ENCODE measurements around the gene TSPAN10.

Gene TSPAN10

DNA sequence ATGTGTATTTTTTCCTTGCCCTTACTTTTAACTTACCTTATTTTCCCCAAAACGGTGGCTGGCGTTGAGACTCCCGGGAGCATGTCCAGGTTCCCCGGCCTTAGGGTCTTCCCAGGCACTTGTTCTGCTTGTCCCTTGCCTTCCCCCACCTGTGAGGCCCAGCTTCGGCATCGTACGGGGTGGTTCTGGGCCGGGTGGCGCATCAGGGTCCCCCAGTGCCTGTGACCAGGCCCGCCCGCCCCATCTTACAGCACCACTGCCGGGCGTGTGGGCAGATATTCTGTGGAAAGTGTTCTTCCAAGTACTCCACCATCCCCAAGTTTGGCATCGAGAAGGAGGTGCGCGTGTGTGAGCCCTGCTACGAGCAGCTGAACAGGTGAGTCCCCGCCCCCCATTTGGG, 54.2 kb downstream of the TSPAN10 start:
- TF ChIP-seq, protein P1, sequence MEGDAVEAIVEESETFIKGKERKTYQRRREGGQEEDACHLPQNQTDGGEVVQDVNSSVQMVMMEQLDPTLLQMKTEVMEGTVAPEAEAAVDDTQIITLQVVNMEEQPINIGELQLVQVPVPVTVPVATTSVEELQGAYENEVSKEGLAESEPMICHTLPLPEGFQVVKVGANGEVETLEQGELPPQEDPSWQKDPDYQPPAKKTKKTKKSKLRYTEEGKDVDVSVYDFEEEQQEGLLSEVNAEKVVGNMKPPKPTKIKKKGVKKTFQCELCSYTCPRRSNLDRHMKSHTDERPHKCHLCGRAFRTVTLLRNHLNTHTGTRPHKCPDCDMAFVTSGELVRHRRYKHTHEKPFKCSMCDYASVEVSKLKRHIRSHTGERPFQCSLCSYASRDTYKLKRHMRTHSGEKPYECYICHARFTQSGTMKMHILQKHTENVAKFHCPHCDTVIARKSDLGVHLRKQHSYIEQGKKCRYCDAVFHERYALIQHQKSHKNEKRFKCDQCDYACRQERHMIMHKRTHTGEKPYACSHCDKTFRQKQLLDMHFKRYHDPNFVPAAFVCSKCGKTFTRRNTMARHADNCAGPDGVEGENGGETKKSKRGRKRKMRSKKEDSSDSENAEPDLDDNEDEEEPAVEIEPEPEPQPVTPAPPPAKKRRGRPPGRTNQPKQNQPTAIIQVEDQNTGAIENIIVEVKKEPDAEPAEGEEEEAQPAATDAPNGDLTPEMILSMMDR (IDR thresholded peaks at IDR 0.05; ENCODE audit: insufficient read depth, low read length, poor library complexity, severe bottlenecking), result no peak
- peaks cover 72% of the 10 kb centered on the region for H3K36me3 ChIP-seq (ENCODE audit: control insufficient read depth, insufficient read depth, low read length)
- DNase-seq (ENCODE audit: extremely low read depth, insufficient read length), result no peak
- H3K4me3 ChIP-seq (replicated peaks; ENCODE audit: low read depth, low read length), result no peak overlapping the region
- H3K27me3 ChIP-seq (replicated peaks; ENCODE audit: control insufficient read depth, insufficient read depth, low read length), result no peaks in the 10 kb centered on the region

DNA sequence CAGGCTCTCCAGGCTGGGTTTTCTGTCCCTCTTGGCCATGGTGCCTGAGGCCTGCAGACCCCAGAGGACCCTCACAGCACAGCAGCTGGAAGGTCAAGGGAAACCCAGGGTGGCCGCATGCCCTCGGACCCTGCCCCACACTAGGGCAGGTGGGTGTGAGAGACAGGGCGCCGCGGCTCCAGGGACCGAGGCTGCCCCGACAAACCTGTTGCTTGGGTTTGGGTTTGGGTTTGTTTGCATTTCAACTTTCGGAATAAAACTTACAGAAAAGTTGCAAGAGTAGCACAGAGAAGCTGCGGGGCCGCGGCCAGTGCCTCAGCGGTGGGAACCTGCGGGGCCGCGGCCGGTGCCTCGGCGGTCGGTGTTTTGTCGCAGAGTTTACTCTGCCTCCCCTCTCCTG, 54.6 kb downstream of the TSPAN10 start:
- no peaks in the 10 kb centered on the region for H3K27me3 ChIP-seq (replicated peaks; ENCODE audit: control insufficient read depth, insufficient read depth, low read length)
- TF ChIP-seq, protein P1 (IDR thresholded peaks at IDR 0.05; ENCODE audit: insufficient read depth, low read length, poor library complexity, severe bottlenecking), result no peak
- DNase-seq (ENCODE audit: extremely low read depth, insufficient read length), result no peak
- H3K4me3 ChIP-seq (replicated peaks; ENCODE audit: low read depth, low read length), result no peak overlapping the region
- H3K36me3 ChIP-seq (ENCODE audit: control insufficient read depth, insufficient read depth, low read length), result peaks cover 72% of the 10 kb centered on the region

DNA sequence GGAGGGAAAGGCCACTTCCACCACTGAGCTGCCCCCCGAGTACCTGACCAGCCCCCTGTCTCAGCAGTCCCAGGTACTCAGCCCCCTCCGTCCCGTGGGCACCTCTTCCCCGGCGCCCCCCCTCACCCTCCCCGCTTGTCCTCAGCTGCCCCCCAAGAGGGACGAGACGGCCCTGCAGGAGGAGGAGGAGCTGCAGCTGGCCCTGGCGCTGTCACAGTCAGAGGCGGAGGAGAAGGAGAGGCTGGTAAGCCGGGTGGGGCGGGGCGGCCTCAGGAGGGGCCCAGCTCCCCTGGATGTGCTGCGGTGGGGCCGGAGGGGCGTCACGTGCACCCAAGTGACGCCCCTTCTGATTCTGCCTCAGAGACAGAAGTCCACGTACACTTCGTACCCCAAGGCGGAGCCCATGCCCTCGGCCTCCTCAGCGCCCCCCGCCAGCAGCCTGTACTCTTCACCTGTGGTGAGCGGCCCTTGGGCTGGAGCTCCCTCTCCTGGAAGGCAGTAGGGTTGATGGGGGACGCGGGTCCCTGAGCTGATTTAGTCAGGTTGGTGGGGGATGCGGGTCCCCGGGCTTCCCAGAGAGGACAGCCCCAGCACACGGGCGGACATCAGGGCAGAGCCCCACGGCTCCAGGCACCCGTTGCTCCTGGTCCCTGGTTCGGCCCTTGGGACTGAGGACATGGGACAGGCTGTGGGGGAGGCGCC, 56.7 kb downstream of the TSPAN10 start:
- peaks cover 64% of the 10 kb centered on the region for H3K36me3 ChIP-seq (ENCODE audit: control insufficient read depth, insufficient read depth, low read length)

DNA sequence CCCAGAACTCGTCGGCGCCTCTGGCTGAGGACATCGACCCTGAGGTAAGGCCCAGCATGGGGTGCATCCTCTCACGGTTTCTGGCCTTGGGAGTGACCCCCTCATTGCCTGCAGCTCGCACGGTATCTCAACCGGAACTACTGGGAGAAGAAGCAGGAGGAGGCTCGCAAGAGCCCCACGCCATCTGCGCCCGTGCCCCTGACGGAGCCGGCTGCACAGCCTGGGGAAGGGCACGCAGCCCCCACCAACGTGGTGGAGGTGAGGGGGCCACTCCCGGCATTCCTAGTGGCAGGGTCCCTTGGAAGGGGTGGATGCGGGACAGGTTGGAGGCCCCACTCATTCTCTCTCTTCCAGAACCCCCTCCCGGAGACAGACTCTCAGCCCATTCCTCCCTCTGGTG, 57.8 kb downstream of the TSPAN10 start:
- TF ChIP-seq, protein P1 (IDR thresholded peaks at IDR 0.05; ENCODE audit: insufficient read depth, low read length, poor library complexity, severe bottlenecking), result no peak
- Histone ChIP-seq H3K36me3 (ENCODE audit: control insufficient read depth, insufficient read depth, low read length) (peaks cover 53% of the 10 kb centered on the region), H3K27me3 (replicated peaks; ENCODE audit: control insufficient read depth, insufficient read depth, low read length) (no peaks in the 10 kb centered on the region), H3K4me3 (replicated peaks; ENCODE audit: low read depth, low read length) (no peak overlapping the region)
- DNase-seq (ENCODE audit: extremely low read depth, insufficient read length), result no peak

More for the DNA sequence above, 56.7 kb downstream of the TSPAN10 start:
- H3K27me3 ChIP-seq (replicated peaks; ENCODE audit: control insufficient read depth, insufficient read depth, low read length), result no peaks in the 10 kb centered on the region
- no peak for DNase-seq (ENCODE audit: extremely low read depth, insufficient read length)
- no peak overlapping the region for H3K4me3 ChIP-seq (replicated peaks; ENCODE audit: low read depth, low read length)
- TF ChIP-seq, protein P1 (IDR thresholded peaks at IDR 0.05; ENCODE audit: insufficient read depth, low read length, poor library complexity, severe bottlenecking), result peak; percentile 13

DNA sequence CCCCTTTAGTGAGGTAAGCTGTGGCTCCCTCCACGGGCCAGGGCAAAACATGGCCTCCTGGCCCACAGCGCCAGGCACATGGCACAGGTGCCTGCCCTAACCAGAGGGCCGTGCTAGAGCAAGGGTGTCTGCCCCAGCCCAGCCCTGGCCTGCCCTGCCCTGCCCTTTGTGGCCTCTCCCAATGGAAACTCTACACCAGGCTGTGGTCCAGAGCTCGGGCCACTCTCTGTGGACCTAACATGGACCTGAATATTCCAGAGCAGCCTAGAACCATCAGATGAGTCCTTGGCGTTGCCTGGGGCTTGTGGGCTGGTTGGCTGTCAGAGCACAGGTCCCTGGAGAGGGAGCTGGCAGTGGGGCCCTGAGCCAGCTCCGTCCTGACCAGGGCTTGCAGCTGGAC, 58.2 kb downstream of the TSPAN10 start:
- TF ChIP-seq, protein P1 (IDR thresholded peaks at IDR 0.05; ENCODE audit: insufficient read depth, low read length, poor library complexity, severe bottlenecking), result no peak
- no peaks in the 10 kb centered on the region for H3K27me3 ChIP-seq (replicated peaks; ENCODE audit: control insufficient read depth, insufficient read depth, low read length)
- peaks cover 53% of the 10 kb centered on the region for H3K36me3 ChIP-seq (ENCODE audit: control insufficient read depth, insufficient read depth, low read length)
- H3K4me3 ChIP-seq (replicated peaks; ENCODE audit: low read depth, low read length), result no peak overlapping the region
- no peak for DNase-seq (ENCODE audit: extremely low read depth, insufficient read length)

DNA sequence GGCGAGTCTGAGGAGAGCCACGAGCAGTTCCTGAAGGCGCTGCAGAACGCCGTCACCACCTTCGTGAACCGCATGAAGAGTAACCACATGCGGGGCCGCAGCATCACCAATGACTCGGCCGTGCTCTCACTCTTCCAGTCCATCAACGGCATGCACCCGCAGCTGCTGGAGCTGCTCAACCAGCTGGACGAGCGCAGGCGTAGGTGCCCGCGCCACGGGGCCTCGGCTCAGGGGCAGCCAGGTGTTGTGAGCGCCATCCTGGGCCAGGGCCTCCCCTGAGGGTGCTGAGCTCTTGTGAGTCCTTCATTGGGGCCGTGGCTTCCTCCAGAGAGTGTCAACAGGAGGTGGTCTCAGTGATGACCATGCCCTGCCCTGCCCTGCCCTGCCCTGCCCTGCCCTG, 58.8 kb downstream of the TSPAN10 start:
- peaks cover 53% of the 10 kb centered on the region for H3K36me3 ChIP-seq (ENCODE audit: control insufficient read depth, insufficient read depth, low read length)
- no peak for DNase-seq (ENCODE audit: extremely low read depth, insufficient read length)
- H3K4me3 ChIP-seq (replicated peaks; ENCODE audit: low read depth, low read length), result no peak overlapping the region
- no peaks in the 10 kb centered on the region for H3K27me3 ChIP-seq (replicated peaks; ENCODE audit: control insufficient read depth, insufficient read depth, low read length)
- TF ChIP-seq, protein P1 (IDR thresholded peaks at IDR 0.05; ENCODE audit: insufficient read depth, low read length, poor library complexity, severe bottlenecking), result no peak
